SK-N-SH (cell line): ENCODE results near the gene TMEM147. TPM values are rescaled to one million over a fixed set of nuclear protein-coding genes. Genes with fewer than 3 reads are reported as not detected.

Experiments
- CTCF ChIA-PET: fragments of 300-600, 350-600 bp; formaldehyde crosslinking; extraction: SDS; loops from one replicate; lab custom pipeline; 2021; lab: Yijun Ruan, JAX
- POLR2A ChIA-PET: fragments of 350-600 bp; sonication (Branson Sonifier 250); formaldehyde crosslinking; extraction: SDS; loops from one replicate; lab custom pipeline; 2020; ENCODE audit warnings: antibody characterized with exemption, inconsistent platforms; lab: Yijun Ruan, JAX
- DNase-seq: peaks from one replicate; pipeline ENCODE4 v3.0.0; 2012
- H2AFZ ChIP-seq: fragments of 200-600 bp; sonication (generic); 2 replicates; pipeline ENCODE4 v1.8.1; 2016; ENCODE audit warnings: antibody characterized with exemption, mild to moderate bottlenecking, low read depth
- H3F3A ChIP-seq: fragments of 200-600 bp; sonication (generic); replicated peaks from 2 replicates; pipeline ENCODE3; 2016; ENCODE audit warnings: antibody characterized with exemption, mild to moderate bottlenecking; ENCODE audit not compliant: insufficient read depth
- H3K27ac ChIP-seq, 2 experiments: fragments of 200-500 bp in 1 of 2; fragments of 200-600 bp in 1 of 2; sonication (Bioruptor generic) in 1 of 2; sonication (generic), shearing (Covaris generic) in 1 of 2; 2 replicates each; pipeline versions ENCODE4 v1.5.1 to v1.6.1; 2014 to 2016; ENCODE audit warnings: low read depth in 2 of 2, inconsistent platforms in 1 of 2, low read length in 1 of 2, mild to moderate bottlenecking in 1 of 2, mixed read lengths in 1 of 2
- H3K27me3 ChIP-seq: fragments of 200-600 bp; sonication (generic), shearing (Covaris generic); 2 replicates; pipeline ENCODE4 v1.6.1; 2016; ENCODE audit warnings: mixed run types; ENCODE audit not compliant: insufficient read depth
- H3K36me3 ChIP-seq, 2 experiments: fragments of 200-500 bp in 1 of 2; fragments of 200-600 bp in 1 of 2; sonication (Bioruptor generic) in 1 of 2; sonication (generic) in 1 of 2; replicated peaks in 1 of 2; 2 replicates each; pipeline versions ENCODE3 to v1.5.1; 2014 to 2016; ENCODE audit warnings: low read length in 1 of 2, mild to moderate bottlenecking in 1 of 2; ENCODE audit not compliant: insufficient read depth in 2 of 2, control insufficient read depth in 1 of 2
- H3K4me1 ChIP-seq, 2 experiments: fragments of 200-500 bp in 1 of 2; fragments of 200-600 bp in 1 of 2; sonication (Bioruptor generic) in 1 of 2; sonication (generic), shearing (Covaris generic) in 1 of 2; 2 replicates each; pipeline versions ENCODE4 v1.5.1 to v1.6.1; 2014 to 2016; ENCODE audit warnings: low read depth in 1 of 2, low read length in 1 of 2, mixed run types in 1 of 2; ENCODE audit not compliant: insufficient read depth in 2 of 2, control insufficient read depth in 1 of 2
- H3K4me2 ChIP-seq: fragments of 200-600 bp; sonication (generic), shearing (Covaris generic); 2 replicates; pipeline ENCODE4 v1.6.1; 2017; ENCODE audit warnings: mixed run types
- H3K4me3 ChIP-seq, 2 experiments: fragments of 200-500 bp in 1 of 2; fragments of 200-600 bp in 1 of 2; sonication (Bioruptor generic) in 1 of 2; sonication (generic), shearing (Covaris generic) in 1 of 2; 2 replicates each; pipeline versions ENCODE4 v1.5.1 to v1.8.1; 2014 to 2016; ENCODE audit warnings: low read depth in 2 of 2, inconsistent platforms in 1 of 2, low read length in 1 of 2, mild to moderate bottlenecking in 1 of 2, mixed read lengths in 1 of 2, moderate library complexity in 1 of 2
- H3K79me2 ChIP-seq: fragments of 200-600 bp; sonication (generic); 2 replicates; pipeline ENCODE4 v1.8.1; 2017; ENCODE audit warnings: mild to moderate bottlenecking; ENCODE audit not compliant: insufficient read depth
- H3K9ac ChIP-seq: fragments of 200-600 bp; sonication (generic); 2 replicates; pipeline ENCODE4 v1.6.1; 2017; ENCODE audit warnings: mixed run types
- H3K9me2 ChIP-seq: fragments of 200-600 bp; sonication (generic); 2 replicates; pipeline ENCODE4 v1.6.1; 2017; ENCODE audit warnings: mixed run types
- H3K9me3 ChIP-seq: fragments of 200-600 bp; sonication (generic); 2 replicates; pipeline ENCODE4 v1.6.1; 2017; ENCODE audit warnings: mixed run types, mild to moderate bottlenecking, moderate library complexity
- H4K20me1 ChIP-seq: fragments of 200-600 bp; sonication (generic); 2 replicates; pipeline ENCODE4 v1.6.1; 2017; ENCODE audit warnings: mild to moderate bottlenecking, mixed run types; ENCODE audit not compliant: insufficient read depth
- CHD2 ChIP-seq: fragments of 150-350 bp; IDR thresholded peaks from 2 replicates; pipeline ENCODE4 v1.6.1; 2018; ENCODE audit warnings: low read length; ENCODE audit not compliant: partially characterized antibody
- EP300 ChIP-seq, 2 experiments: IDR thresholded peaks; 2 replicates each; pipeline versions ENCODE4 v1.4.0 to v1.6.1; 2012; ENCODE audit warnings: borderline replicate concordance in 1 of 2, low read depth in 1 of 2, low read length in 1 of 2
- FOXJ3 ChIP-seq: sonication (generic); formaldehyde crosslinking; IDR thresholded peaks from 2 replicates; pipeline ENCODE4 v1.5.1; 2020; ENCODE audit warnings: mild to moderate bottlenecking, missing genetic modification reagents
- FOXM1 ChIP-seq: IDR thresholded peaks from 2 replicates; pipeline ENCODE4 v1.4.0; 2012; ENCODE audit warnings: low read depth, mild to moderate bottlenecking
- GABPA ChIP-seq: IDR thresholded peaks from 2 replicates; pipeline ENCODE4 v1.4.0; 2012; ENCODE audit warnings: low read depth, mild to moderate bottlenecking
- GATA2 ChIP-seq: sonication (generic); formaldehyde crosslinking; IDR thresholded peaks from 2 replicates; pipeline ENCODE4 v1.5.0; 2020; ENCODE audit warnings: mild to moderate bottlenecking, missing genetic modification reagents
- IRF3 ChIP-seq: fragments of 150-350 bp; IDR thresholded peaks from 2 replicates; pipeline ENCODE4 v1.6.1; 2016; ENCODE audit warnings: mild to moderate bottlenecking, low read depth, low read length
- JUND ChIP-seq: IDR thresholded peaks from 2 replicates; pipeline ENCODE4 v1.4.0; 2012
- MEF2A ChIP-seq: IDR thresholded peaks from 2 replicates; pipeline ENCODE4 v1.4.0; 2012; ENCODE audit warnings: low read depth, borderline replicate concordance
- MXI1 ChIP-seq: IDR thresholded peaks from 2 replicates; pipeline ENCODE4 v1.6.1; 2012; ENCODE audit warnings: mild to moderate bottlenecking, low read depth, low read length, improper control_type of control experiment
- NFIC ChIP-seq: IDR thresholded peaks from 2 replicates; pipeline ENCODE4 v1.4.0; 2012; ENCODE audit warnings: borderline replicate concordance
- PBX3 ChIP-seq: IDR thresholded peaks from 2 replicates; pipeline ENCODE4; 2012
- RAD21 ChIP-seq: IDR thresholded peaks from 2 replicates; pipeline ENCODE4 v1.6.1; 2012; ENCODE audit warnings: mild to moderate bottlenecking, low read length
- REST ChIP-seq: IDR thresholded peaks from 2 replicates; pipeline ENCODE4 v1.6.1; 2012; ENCODE audit warnings: mild to moderate bottlenecking, low read depth, low read length, moderate library complexity
- RFX5 ChIP-seq: IDR thresholded peaks from 2 replicates; pipeline ENCODE4 v1.6.1; 2012; ENCODE audit warnings: mild to moderate bottlenecking, improper control_type of control experiment, low read length
- TAF1 ChIP-seq: IDR thresholded peaks from 2 replicates; pipeline ENCODE4 v1.6.1; 2012; ENCODE audit warnings: low read depth, mild to moderate bottlenecking, low read length, moderate library complexity, borderline replicate concordance
- TCF12 ChIP-seq: IDR thresholded peaks from 2 replicates; pipeline ENCODE4 v1.4.0; 2012
- YY1 ChIP-seq: IDR thresholded peaks from 2 replicates; pipeline ENCODE4 v1.4.0; 2012; ENCODE audit warnings: low read depth, mild to moderate bottlenecking
- WGBS: methylation state at CpG from one replicate; pipeline ENCODE4 v1.1.6; 2017; ENCODE audit warnings: low lambda C conversion rate; 5-methylcytosine and 5-hydroxymethylcytosine counted together
- polyA plus RNA-seq, 3 experiments: library from polyadenylated mRNA; depleted of rRNA; stranded (reverse); fragments of >200 nt; gene quantifications; 2 replicates each; pipeline ENCODE4 v1.2.3, GENCODE V29; 2012
- TF ChIP-seq, protein P1 (sequence below): fragments of 150-350 bp; IDR thresholded peaks from 2 replicates; pipeline ENCODE4 v1.6.1; 2017; ENCODE audit warnings: antibody characterized with exemption, low read length, low read depth, borderline replicate concordance

Gene TMEM147
- polyA plus RNA-seq, 1 of the 3 experiments (the other 2 are of a cell fraction) = 202 TPM

DNA sequence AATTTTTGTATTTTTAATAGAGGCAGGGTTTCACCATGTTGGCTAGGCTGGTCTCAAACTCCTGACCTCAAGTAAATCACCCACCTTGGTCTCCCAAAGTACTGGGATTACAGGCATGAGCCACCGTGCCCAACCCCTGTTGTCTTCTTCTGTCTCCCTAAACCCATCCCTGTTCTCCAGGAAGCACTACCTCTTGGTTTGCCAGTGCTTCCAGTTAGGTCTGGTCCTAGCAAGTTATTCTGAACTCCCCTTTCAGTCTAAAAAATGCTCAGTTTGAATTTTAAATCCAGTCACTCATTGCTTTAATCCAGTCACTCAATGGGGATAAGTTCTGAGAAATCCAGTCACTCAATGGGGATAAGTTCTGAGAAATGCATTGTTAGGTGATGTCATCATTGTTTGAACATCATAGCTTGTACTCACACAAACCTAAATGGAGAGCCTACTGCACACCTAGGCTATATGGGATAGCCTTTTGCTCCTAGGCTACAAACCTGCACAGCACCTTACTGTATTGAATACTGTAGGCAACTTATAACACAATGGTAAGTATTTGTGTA, 26.1 kb downstream of the TMEM147 start:
- Histone ChIP-seq H3K4me2 (no peak overlapping the region), H3K27ac (no peak overlapping the region), H4K20me1 (no peaks in the 10 kb centered on the region), H3K79me2 (no peaks in the 10 kb centered on the region), H3K4me1 (no peaks in the 10 kb centered on the region), H3K4me3 (no peak overlapping the region), H3K9me3 (no peaks in the 10 kb centered on the region), H3K36me3 (no peaks in the 10 kb centered on the region), H2AFZ (no peak overlapping the region), H3K9me2 (no peaks in the 10 kb centered on the region), H3K9ac (no peak overlapping the region), H3K27me3 (peaks cover 39% of the 10 kb centered on the region; the same call in 1 of the 2 replicates), H3F3A (no peaks in the 10 kb centered on the region)
- 7% methylated on average over 1 of the region's 1 CpG for WGBS
- POLR2A ChIA-PET = no interaction called here
- no peak for DNase-seq
- no peak for TF ChIP-seq JUND
- TF ChIP-seq NFIC = no peak
- TF ChIP-seq FOXJ3 (CRISPR knock-in tag) = no peak
- no peak for TF ChIP-seq RAD21
- TF ChIP-seq REST = no peak
- no peak for TF ChIP-seq RFX5
- TF ChIP-seq EP300 (IDR thresholded peaks at IDR 0.05; ENCODE audit: borderline replicate concordance in 1 of 2, low read depth in 1 of 2, low read length in 1 of 2) = no peak
- TF ChIP-seq MXI1 = no peak
- no peak for TF ChIP-seq GATA2 (CRISPR knock-in tag)
- no peak for TF ChIP-seq TCF12
- no peak for TF ChIP-seq GABPA
- TF ChIP-seq IRF3 = no peak
- no peak for TF ChIP-seq CHD2
- TF ChIP-seq FOXM1 = no peak
- no peak for TF ChIP-seq YY1
- no peak for TF ChIP-seq MEF2A
- no peak for TF ChIP-seq TAF1
- no peak for TF ChIP-seq PBX3
- TF ChIP-seq, protein P1, sequence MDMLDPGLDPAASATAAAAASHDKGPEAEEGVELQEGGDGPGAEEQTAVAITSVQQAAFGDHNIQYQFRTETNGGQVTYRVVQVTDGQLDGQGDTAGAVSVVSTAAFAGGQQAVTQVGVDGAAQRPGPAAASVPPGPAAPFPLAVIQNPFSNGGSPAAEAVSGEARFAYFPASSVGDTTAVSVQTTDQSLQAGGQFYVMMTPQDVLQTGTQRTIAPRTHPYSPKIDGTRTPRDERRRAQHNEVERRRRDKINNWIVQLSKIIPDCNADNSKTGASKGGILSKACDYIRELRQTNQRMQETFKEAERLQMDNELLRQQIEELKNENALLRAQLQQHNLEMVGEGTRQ = no peak
- CTCF ChIA-PET = no interaction called here
